Tibial nerve (tissue), 3 donors: ENCODE measurements around the gene CAMK1D.

ENCODE experiments used
- CTCF ChIP-seq, 5 experiments: fragments of 200-600 bp in 3 of 5; fragments of 450-650 bp in 2 of 5; sonication (generic) in 3 of 5; IDR thresholded peaks; one replicate each; pipeline ENCODE4 v1.5.1; 2016 to 2019; ENCODE audit warnings: antibody characterized with exemption in 5 of 5, mild to moderate bottlenecking in 3 of 5, moderate library complexity in 2 of 5
- POLR2A ChIP-seq, 2 donors: fragments of 450-650 bp; IDR thresholded peaks; one replicate each; pipeline ENCODE4 v1.6.1; 2017; ENCODE audit warnings: antibody characterized with exemption in 2 of 2, mild to moderate bottlenecking in 2 of 2, moderate library complexity in 2 of 2

GRCh38 chr10:12839941-12840611, 490.7 kb downstream of the CAMK1D start:
- TF ChIP-seq CTCF (IDR thresholded peaks at IDR 0.05) (no peak), POLR2A (IDR thresholded peaks at IDR 0.05) (no peak)
